K562 (cell line): ENCODE measurements around the gene UPK2. TPM values are rescaled to one million over a fixed set of nuclear protein-coding genes. Genes with fewer than 3 reads are reported as not detected.
A peak's percentile ranks its signal among the peaks of the same experiment; 100 is the strongest.

Experiments
- CREBBP ChIP-seq: IDR thresholded peaks from one replicate; pipeline ENCODE4 v1.6.1; 2012; ENCODE audit warnings: low read depth, mild to moderate bottlenecking, control low read depth, inconsistent platforms, low read length
- HDAC1 ChIP-seq, 2 experiments: fragments of 450-650 bp; IDR thresholded peaks; 2 replicates each; pipeline ENCODE4 v1.6.1; 2016 to 2017; ENCODE audit warnings: inconsistent platforms in 1 of 2, mild to moderate bottlenecking in 1 of 2, moderate library complexity in 1 of 2
- L3MBTL2 ChIP-seq: fragments of 450-650 bp; IDR thresholded peaks from 2 replicates; pipeline ENCODE4 v1.6.1; 2016; ENCODE audit warnings: mild to moderate bottlenecking, moderate library complexity
- NFIC ChIP-seq: fragments of 450-650 bp; IDR thresholded peaks from 2 replicates; pipeline ENCODE4 v1.6.1; 2017; ENCODE audit warnings: mild to moderate bottlenecking, inconsistent platforms
- PHB2 ChIP-seq: fragments of 450-650 bp; IDR thresholded peaks from 2 replicates; pipeline ENCODE4 v1.6.1; 2017; ENCODE audit warnings: low read depth
- RBM25 ChIP-seq: fragments of 200-400 bp; formaldehyde crosslinking; IDR thresholded peaks from 2 replicates; pipeline ENCODE4 v1.6.1; 2018; ENCODE audit warnings: low read length, low read depth, moderate library complexity; ENCODE audit not compliant: severe bottlenecking
- SUPT5H ChIP-seq: fragments of 450-650 bp; IDR thresholded peaks from 2 replicates; pipeline ENCODE4 v1.6.1; 2016
- XRCC5 ChIP-seq: fragments of 200-400 bp; formaldehyde crosslinking; IDR thresholded peaks from 2 replicates; pipeline ENCODE4 v1.6.1; 2017; ENCODE audit warnings: low read depth, mild to moderate bottlenecking, low read length
- ZKSCAN1 ChIP-seq: fragments of 150-350 bp; IDR thresholded peaks from 2 replicates; pipeline ENCODE4 v1.6.1; 2016; ENCODE audit warnings: low read depth, low read length
- ZNF764 ChIP-seq: fragments of 250-450 bp; sonication (Bioruptor Pico); IDR thresholded peaks from 2 replicates; pipeline ENCODE4 v1.4.0; 2020; ENCODE audit warnings: low read depth, mild to moderate bottlenecking, moderate library complexity
- polyA plus RNA-seq, 8 experiments: library from polyadenylated mRNA; depleted of rRNA in 4 of 8; stranded (reverse) in 5 of 8; unstranded in 3 of 8; fragments of >200 nt; fragmentation: Nextera tagmentation in 2 of 8; fragmentation: Illumina TruSeq in 1 of 8; extraction: Ambion mirVana in 2 of 8; extraction: Trizol in 1 of 8; gene quantifications; 2 replicates each; pipeline versions ENCODE4 v1.2.1 to v1.2.3, GENCODE V29; 2011 to 2014; ENCODE audit warnings: inconsistent platforms in 1 of 8, missing spikeins in 1 of 8
- total RNA-seq, 7 experiments: library from RNA; depleted of rRNA in 6 of 7; stranded (reverse); fragments of >200 nt in 6 of 7; fragmentation: Illumina TruSeq in 2 of 7; extraction: Trizol in 2 of 7; gene quantifications; 2 replicates each; pipeline versions ENCODE4 v1.2.1 to v1.2.3, GENCODE V29; 2011 to 2021; ENCODE audit warnings: low replicate concordance in 1 of 7
- TF ChIP-seq, protein P1 (sequence below): sonication (generic); formaldehyde crosslinking; IDR thresholded peaks from 2 replicates; pipeline ENCODE4 v1.8.0; 2023; ENCODE audit warnings: mild to moderate bottlenecking, missing genetic modification reagents
- TF ChIP-seq, protein P2 (sequence below), 2 experiments: fragments of 450-650 bp; IDR thresholded peaks; 2 replicates each; pipeline ENCODE4 v1.6.1; 2016; ENCODE audit warnings: mild to moderate bottlenecking in 2 of 2, borderline replicate concordance in 1 of 2, low read depth in 1 of 2, moderate library complexity in 1 of 2
- TF ChIP-seq, protein P3 (sequence below): fragments of 450-650 bp; IDR thresholded peaks from 2 replicates; pipeline ENCODE4 v1.7.1; 2018; ENCODE audit warnings: mild to moderate bottlenecking, low read depth; ENCODE audit not compliant: partially characterized antibody

UPK2 gene
- total and polyA plus RNA-seq, 9 of the 15 experiments (the other 6 are each of a cell fraction or from before 2014, with no cell fraction given), result not detected

DNA sequence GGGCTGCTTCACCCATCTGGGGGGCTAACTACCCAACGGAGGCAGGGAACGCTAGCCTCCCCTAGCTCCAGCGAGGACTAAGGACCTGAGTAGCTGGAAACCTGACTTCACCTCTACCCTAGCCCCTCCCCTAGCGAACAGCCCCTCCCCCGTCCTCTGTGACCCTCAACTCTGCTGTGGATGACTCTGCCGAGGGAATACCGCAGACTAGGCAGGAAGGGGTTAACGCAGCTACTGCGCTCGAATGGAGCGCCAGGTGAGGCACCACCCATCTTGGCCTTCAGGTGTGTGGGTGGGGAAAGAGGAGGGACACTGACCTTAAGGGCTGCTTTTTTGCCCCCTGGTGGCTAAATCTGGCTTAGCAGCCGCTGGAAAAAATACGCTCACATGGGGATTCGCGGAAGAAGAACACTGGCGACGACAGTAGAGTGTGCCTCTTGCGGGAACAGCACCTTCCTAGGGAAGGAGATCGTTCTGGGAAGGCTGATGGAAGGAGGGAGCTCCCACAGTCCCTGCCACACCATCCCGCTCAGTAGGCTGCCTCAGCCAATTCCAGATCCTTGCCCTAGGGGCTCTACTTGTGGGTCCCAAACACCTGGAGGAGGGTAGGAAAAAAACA, 25.9 kb upstream of the UPK2 start (continued):
- TF ChIP-seq, protein P1, sequence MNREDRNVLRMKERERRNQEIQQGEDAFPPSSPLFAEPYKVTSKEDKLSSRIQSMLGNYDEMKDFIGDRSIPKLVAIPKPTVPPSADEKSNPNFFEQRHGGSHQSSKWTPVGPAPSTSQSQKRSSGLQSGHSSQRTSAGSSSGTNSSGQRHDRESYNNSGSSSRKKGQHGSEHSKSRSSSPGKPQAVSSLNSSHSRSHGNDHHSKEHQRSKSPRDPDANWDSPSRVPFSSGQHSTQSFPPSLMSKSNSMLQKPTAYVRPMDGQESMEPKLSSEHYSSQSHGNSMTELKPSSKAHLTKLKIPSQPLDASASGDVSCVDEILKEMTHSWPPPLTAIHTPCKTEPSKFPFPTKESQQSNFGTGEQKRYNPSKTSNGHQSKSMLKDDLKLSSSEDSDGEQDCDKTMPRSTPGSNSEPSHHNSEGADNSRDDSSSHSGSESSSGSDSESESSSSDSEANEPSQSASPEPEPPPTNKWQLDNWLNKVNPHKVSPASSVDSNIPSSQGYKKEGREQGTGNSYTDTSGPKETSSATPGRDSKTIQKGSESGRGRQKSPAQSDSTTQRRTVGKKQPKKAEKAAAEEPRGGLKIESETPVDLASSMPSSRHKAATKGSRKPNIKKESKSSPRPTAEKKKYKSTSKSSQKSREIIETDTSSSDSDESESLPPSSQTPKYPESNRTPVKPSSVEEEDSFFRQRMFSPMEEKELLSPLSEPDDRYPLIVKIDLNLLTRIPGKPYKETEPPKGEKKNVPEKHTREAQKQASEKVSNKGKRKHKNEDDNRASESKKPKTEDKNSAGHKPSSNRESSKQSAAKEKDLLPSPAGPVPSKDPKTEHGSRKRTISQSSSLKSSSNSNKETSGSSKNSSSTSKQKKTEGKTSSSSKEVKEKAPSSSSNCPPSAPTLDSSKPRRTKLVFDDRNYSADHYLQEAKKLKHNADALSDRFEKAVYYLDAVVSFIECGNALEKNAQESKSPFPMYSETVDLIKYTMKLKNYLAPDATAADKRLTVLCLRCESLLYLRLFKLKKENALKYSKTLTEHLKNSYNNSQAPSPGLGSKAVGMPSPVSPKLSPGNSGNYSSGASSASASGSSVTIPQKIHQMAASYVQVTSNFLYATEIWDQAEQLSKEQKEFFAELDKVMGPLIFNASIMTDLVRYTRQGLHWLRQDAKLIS (CRISPR knock-in tag), result no peak; the same call in 1 of the 2 replicates
- TF ChIP-seq, protein P2, sequence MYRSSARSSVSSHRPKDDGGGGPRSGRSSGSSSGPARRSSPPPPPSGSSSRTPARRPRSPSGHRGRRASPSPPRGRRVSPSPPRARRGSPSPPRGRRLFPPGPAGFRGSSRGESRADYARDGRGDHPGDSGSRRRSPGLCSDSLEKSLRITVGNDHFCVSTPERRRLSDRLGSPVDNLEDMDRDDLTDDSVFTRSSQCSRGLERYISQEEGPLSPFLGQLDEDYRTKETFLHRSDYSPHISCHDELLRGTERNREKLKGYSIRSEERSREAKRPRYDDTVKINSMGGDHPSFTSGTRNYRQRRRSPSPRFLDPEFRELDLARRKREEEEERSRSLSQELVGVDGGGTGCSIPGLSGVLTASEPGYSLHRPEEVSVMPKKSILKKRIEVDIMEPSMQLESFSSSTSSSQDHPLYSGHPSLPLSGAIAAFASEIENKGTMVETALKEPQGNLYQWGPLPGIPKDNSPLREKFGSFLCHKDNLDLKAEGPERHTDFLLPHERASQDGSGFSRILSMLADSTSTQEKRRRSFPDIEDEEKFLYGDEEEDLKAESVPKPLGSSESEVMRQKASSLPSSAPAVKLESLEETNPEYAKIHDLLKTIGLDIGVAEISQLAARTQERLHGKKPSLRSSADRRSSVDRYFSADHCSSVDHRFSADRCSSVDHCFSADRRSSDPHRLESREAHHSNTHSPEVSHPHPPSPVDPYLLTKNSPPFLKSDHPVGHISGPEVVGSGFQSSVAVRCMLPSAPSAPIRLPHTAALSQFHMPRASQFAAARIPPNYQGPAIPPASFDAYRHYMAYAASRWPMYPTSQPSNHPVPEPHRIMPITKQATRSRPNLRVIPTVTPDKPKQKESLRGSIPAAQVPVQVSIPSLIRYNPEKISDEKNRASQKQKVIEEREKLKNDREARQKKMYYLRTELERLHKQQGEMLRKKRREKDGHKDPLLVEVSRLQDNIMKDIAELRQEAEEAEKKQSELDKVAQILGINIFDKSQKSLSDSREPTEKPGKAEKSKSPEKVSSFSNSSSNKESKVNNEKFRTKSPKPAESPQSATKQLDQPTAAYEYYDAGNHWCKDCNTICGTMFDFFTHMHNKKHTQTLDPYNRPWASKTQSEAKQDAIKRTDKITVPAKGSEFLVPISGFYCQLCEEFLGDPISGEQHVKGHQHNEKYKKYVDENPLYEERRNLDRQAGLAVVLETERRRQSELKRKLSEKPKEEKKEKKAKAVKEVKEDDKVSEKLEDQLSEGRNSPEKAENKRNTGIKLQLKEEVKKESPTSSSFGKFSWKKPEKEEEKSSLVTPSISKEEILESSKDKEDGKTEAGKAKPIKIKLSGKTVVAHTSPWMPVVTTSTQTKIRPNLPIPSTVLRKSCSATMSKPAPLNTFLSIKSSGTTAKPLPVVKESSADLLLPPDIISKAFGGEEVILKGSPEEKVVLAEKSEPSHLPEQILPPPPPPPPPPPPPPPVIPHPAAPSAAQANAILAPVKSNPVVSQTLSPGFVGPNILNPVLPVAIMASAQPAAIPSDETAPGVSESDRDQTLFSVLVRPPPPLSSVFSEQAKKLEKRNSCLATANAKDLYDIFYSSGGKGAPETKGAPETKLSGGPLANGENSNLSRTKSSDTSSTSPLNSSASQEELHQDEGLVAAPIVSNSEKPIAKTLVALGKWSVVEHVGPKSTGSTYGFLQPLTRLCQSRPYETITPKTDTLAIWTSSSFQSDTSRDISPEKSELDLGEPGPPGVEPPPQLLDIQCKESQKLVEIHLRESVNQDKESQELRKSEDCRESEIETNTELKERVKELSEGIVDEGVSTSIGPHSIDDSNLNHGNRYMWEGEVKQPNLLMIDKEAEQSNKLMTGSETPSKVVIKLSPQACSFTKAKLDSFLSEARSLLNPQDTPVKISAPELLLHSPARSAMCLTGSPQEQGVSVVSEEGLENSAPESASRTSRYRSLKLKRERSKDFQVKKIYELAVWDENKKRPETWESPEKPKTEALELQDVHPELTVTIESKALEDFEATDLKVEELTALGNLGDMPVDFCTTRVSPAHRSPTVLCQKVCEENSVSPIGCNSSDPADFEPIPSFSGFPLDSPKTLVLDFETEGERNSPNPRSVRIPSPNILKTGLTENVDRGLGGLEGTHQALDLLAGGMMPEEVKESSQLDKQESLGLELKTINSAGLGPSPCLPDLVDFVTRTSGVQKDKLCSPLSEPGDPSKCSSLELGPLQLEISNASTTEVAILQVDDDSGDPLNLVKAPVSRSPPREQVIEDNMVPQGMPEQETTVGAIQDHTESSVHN (IDR thresholded peaks at IDR 0.05; ENCODE audit: borderline replicate concordance in 1 of 2, low read depth in 1 of 2), result no peak
- TF ChIP-seq NFIC, result 0 out of 2 replicates have a peak, but pooled peaks have one; percentile 7
- TF ChIP-seq L3MBTL2, result peak; percentile 88
- no peak for TF ChIP-seq PHB2
- TF ChIP-seq ZNF764 (CRISPR knock-in tag), result no peak
- TF ChIP-seq RBM25, result no peak
- no peak for TF ChIP-seq CREBBP
- TF ChIP-seq SUPT5H, result 0 out of 2 replicates have a peak, but pooled peaks have one; percentile 33
- TF ChIP-seq ZKSCAN1, result no peak
- TF ChIP-seq, protein P3, sequence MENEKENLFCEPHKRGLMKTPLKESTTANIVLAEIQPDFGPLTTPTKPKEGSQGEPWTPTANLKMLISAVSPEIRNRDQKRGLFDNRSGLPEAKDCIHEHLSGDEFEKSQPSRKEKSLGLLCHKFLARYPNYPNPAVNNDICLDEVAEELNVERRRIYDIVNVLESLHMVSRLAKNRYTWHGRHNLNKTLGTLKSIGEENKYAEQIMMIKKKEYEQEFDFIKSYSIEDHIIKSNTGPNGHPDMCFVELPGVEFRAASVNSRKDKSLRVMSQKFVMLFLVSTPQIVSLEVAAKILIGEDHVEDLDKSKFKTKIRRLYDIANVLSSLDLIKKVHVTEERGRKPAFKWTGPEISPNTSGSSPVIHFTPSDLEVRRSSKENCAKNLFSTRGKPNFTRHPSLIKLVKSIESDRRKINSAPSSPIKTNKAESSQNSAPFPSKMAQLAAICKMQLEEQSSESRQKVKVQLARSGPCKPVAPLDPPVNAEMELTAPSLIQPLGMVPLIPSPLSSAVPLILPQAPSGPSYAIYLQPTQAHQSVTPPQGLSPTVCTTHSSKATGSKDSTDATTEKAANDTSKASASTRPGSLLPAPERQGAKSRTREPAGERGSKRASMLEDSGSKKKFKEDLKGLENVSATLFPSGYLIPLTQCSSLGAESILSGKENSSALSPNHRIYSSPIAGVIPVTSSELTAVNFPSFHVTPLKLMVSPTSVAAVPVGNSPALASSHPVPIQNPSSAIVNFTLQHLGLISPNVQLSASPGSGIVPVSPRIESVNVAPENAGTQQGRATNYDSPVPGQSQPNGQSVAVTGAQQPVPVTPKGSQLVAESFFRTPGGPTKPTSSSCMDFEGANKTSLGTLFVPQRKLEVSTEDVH, result no peak
- TF ChIP-seq XRCC5, result peak; percentile 82; the same call in 1 of the 2 replicates
- peak in 1 of 2 experiments; percentile 58; a peak in 1 of 4 replicates for TF ChIP-seq HDAC1 (IDR thresholded peaks at IDR 0.05)
